Kasumi-1 (cell line): ENCODE measurements around the gene WASHC3.
"Not testable (repeated sequence)": the region's sequence is repeated elsewhere in the genome, so short reads cannot be mapped to it uniquely, and the experiment has no call there.

Experiments
- DNase-seq, 2 experiments: peaks; one replicate each; lab custom pipeline; 2025; lab: John Stamatoyannopoulos, UW

The WASHC3 gene, protein sequence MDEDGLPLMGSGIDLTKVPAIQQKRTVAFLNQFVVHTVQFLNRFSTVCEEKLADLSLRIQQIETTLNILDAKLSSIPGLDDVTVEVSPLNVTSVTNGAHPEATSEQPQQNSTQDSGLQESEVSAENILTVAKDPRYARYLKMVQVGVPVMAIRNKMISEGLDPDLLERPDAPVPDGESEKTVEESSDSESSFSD

DNA sequence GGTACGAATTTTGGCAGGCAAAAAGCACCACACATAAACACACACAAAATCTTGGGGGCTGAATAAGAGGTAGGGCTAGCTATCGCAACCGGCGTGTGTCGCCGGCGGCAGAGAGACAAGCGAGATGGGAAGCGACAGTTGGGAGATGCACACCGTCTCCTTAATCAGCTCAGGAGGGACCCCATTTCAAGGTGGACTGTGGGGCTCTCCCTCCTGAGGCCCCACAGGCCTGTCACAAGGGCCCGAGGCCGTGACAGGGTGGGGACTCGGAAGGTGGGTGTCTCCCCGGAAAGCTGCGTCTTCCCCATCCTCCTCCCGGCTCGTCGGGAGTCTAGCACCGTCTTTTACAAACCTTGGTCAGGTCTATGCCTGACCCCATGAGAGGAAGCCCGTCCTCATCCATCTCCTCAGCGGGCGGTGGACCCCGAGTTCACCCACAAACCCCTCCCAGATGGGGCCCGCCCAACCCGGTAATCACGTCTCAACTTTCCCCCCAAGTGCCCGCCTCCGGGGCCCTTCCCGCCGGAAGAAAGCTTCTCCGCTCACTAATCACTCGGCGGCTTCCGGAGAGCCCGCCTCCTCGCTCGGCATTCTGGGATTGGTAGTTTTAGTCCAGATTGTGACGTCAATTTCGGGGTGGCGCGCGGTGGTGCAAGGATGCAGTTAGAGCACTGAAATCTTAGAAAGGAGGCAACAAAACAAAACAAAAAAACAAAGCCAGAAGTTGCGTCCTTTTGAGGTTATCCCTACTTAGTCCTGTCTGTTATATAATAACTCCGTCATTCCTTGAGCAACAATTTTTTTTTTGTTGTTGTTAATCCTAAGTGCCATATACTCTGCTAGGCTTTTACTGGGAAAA, at the start of gene WASHC3:
TSS of gene WASHC3 (minus strand) at position 432 of the 859 bp plus-strand sequence. CDS start at position 403, 29 bp downstream.
- DNase-seq = peak; percentile 96 to 98

DNA sequence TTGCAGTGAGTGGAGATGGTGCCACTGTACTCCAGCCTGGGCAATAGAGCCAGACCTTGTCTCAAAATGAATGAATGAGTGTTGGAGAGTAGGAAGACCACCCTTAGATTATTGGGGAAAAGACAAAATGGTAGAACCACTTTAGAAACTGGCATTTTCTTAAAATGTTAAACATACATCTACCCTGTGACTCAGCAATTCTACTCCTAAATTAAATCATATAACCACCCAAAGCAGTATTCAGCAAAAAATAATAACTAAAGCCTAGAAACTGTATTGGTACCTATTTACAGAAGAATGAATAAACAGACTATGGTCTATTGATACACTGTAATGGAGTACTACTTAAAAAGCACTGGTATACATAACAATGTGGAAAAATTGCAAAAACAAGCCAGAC, 49.0 kb upstream of the WASHC3 start:
- DNase-seq = no peak

DNA sequence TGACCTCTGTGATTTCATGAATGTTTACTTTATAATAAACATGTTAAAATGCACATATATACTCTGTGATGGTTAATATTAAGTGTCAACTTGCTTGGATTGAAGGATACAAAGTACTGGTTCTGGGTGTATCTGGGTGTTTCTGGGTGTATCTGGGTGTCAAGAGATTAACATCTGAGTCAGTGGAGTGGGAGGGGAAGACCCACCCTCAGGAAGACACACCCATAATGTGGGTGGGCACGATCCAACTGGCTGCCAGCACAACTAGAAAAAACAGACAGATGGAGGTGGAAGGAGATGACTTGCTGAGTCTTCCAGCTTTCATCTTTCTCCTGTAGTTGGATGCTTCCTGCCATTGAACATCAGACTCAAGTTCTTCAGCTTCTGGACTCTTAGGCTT, 46.2 kb upstream of the WASHC3 start:
- DNase-seq = no peak

DNA sequence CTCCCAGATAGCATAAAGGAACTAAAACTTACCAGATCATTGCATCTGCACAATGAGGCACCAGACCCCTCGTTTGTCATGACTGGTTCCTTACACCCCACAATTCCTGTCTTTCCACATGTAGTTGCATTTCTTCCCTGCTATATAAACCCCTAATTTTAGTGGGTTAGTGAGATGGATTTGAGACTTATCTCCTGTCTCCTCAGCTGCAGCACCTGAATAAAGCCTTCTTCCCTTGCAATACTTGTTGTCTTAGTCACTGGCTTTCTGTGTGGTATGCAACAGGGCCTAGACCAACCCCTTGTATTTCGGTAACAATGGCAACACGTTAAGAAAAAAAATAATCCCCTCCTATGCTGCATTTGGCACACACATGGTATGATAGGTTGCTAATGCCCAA, 45.1 kb upstream of the WASHC3 start:
- DNase-seq = no peak

DNA sequence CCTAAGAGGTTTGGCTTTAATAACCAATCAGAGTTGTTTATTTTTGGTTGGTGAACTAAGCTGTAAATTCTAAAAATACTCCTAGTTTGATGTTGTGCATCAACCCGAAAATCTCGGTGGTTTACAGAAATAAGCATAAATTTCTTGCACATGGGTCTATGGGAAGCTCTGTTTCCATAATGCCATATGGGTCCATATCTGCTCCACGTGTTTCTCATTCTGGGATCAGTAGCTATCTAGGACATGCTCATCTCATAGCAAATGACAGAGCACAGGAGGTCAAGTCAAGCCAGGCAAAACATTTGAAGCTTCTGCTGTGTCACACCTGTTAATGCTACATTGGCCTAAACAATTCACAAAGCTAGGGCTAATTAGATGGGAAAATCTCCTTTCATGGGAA, 35.1 kb upstream of the WASHC3 start:
- DNase-seq = no peak

DNA sequence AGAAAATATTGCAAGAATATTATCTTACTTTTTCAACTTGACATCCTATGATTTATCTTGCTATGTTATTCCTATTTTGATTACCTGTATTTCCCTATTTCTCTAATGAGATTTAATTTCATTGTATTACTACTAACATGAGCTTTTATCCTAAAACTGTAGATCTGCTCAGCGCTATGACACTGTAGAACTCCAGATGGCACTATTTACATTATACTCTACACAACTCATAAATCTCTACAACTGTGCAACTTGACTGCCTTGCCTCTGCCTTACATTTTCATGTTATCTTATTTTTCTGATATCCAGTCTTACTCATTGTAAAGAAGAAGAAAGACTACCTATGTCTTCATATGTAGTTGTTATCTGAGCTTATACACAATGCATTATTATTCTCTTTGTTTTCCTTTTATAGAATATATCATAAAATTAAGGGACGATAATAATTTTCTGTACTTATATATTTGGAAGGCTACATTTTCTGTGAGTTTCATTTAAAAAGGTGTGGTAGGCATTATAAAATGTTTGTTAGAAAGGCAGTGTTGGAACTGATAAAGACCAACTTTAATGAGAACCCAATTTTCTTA, 34.0 kb upstream of the WASHC3 start:
- DNase-seq = peak; percentile 73 to 82

DNA sequence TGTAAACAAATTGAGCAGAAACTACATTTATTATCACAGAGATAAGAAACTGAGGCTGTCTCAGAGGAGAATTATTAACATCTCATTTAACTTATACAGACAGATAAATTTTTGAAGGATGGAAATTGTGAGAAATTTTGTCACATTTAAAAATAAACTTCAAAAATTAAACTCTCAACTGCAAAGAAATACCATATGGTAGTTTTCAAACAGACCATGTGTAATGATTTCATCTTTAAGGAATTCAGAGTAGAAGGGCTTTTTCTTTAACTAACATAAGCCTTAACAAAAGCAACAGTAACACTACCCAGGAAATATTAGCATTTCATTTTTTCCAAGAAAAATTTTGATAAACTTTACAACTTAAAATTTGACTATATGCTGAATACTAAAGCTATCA, 31.5 kb upstream of the WASHC3 start:
- DNase-seq = no peak

DNA sequence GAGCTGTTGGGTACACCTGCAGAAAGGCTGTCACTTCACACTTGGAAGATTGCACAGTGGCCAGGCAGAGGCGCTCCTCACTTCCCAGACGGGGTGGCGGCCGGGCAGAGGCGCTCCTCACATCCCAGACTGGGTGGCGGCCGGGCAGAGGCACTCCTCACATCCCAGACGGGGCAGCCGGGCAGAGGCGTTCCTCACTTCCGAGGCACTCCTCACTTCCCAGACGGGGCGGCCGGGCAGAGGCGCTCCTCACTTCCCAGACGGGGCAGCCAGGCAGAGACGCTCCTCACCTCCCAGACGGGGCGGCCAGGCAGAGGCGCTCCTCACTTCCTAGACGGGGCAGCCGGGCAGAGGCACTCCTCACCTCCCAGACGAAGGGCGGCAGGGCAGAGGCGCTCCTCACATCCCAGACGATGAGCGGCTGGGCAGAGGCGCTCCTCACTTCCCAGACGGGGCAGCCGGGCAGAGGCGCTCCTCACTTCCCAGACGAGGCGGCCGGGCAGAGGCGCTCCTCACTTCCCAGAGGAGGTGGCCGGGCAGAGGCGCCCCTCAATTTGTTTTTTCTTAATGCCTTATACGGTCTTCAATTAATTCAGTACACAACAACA, 27.5 kb upstream of the WASHC3 start:
- not testable (repeated sequence) for DNase-seq

DNA sequence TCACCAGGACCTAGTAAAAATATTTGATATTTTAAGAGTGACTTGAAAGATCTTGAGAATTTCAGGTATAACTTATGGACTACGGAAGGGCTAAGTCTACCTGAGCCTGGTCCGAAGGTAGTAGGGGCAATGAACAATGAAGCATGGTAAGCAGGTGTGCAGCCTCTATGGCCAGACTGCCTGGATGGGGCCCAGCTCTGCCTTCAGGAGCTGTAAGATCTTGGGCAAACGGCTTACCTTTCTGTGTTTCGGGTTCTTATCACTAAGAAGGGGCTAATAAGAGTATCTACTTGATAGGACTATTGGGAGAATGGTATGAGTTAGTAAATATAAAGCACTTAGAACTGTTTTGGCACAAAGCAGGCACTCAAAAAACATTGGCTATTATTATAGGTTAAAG, 19.1 kb upstream of the WASHC3 start:
- no peak for DNase-seq

DNA sequence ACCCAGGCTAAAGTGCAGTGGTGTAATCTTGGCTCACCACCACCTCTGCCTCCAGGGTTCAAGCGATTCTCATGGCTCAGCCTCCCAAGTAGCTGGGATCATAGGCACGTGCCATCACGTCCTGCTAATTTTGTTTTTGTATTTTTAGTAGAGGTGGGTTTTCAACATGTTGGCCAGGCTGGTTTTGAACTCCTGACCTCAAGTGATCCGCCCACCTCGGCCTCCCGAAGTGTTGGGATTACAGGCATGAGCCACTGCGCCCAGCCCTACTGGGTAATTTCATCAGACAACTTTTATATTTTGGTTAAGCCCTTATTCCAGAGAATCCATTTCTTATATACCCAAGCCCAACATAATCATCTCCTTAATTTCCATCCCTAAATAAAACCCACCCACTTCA, 10.3 kb upstream of the WASHC3 start:
- DNase-seq = not testable (repeated sequence)

DNA sequence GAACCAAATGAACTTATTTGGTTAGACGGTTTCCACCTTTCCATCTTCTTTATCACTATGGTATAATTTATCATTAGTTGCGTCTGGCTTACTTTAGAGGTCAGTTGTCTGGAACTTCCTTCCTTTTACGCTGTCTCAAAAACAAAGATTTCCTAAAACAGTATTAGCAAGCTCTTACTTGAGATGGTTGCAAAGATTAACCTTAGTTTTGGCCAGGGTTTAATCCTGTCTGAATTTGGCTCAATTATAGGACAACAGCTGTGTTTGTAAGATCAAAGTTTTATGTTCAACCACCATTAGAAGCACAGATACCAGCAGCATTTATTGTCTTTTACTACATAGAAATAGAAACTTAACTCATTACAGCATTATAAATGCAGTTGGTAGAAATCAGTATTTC, 7.9 kb upstream of the WASHC3 start:
- DNase-seq = no peak

DNA sequence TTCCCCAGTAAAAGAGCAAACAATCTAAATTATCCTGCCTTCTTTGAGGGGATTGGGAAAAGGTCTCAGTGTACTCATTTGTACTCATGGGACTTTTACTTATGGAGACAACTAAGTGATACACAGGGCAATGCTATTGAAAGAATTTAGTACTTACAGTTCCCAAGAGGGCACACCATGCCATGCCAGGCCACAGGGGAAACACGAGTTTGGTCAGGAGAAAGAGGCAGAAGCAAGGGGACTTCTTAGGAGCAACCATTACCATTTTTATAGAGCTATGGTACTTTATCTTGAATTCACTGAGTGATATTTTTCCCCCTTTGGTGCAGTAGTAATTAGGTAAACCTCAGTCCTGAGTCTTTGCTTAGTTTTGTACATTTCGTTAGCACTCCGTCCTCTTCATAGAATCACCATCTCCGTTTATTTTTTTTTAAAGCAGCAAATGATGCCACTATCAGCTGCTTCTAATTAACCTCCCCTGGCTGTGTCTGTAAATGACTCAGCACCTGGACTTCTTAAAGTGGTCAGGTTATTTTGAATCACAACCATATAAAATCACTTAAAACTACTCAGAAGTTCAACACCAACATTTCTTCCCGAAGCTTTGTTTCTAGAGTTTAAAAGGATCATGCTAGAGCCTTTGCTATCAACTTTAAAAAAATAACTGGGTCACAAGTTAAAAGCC, 5.9 kb upstream of the WASHC3 start:
- no peak for DNase-seq

DNA sequence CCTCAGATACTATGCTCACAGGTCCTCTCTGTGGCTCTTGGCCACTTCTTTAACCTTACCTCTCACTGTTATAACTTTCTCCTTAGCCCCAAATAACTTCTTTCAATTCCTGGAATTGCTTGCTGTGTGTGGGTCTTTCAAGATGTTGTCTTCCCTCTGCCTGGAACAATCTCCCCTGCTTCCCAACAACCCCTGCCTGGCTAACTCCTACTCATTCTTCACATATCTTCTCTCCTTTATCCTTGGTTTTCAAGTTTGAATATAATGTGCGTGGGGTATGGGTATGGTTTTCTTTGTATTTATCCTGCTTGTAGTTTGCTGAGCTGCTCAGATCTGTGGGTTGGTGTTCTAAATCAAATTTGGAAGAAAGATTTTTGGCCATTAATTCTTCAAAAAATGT, 2.7 kb upstream of the WASHC3 start:
- no peak for DNase-seq

DNA sequence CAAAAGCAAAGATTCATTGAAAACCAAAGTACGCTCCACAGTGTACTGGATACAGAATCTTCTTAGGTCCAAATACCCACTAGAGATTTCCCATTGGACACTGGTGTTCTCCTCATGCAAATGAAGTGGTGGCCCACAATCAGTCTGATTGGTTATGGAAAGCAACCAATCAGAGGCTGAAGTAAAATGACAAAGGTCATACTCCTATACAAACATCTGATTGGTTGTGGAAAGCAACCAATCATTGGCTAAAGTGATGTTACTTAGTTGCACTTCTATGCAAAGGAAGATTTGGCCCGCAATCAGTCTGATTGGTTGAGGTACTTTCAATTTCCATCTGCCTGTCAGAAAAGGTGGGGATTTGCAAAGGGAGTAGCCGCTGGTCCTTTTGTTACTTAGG, 1.3 kb upstream of the WASHC3 start:
- DNase-seq = no peak

DNA sequence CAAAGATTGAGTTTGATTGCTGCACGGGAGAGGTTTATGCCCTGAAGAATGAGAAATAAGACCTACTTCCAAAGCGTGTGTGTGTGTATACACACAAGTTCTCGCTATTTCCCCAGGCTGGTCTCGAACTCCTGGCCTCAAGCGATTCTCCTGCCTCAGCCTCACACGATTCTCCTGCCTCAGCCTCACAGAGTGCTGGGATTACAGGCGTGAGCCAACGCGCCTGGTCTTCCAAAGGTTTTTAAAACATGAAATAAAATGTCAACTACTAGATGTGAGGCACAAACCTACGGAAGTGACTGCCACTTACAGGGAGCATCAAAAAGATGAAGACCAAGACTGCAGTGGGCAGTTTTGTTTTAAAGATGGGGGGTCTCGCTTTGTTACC, 622 bp upstream of the WASHC3 start:
- DNase-seq = no peak

DNA sequence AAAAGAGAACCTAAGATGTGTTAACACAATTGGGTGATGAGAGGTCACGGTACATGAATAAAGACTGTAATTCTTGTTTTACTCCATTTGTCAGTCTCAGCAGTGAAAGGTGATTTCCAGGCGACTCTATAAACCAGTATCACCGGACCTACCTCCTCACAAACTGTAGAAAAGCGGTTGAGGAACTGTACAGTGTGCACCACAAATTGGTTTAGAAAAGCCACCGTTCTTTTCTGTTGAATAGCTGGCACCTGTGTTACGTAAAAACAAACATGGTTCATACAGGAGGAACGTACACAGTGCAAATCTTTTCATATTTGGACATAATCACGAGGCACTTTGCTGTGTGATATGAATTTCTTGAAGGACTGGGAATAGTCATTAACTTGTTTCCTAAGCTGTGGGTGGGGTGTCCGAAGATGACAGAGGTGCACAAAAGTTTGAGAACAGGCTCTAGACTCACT, 663 bp downstream of the WASHC3 start:
- DNase-seq = peak; percentile 9 to 28

DNA sequence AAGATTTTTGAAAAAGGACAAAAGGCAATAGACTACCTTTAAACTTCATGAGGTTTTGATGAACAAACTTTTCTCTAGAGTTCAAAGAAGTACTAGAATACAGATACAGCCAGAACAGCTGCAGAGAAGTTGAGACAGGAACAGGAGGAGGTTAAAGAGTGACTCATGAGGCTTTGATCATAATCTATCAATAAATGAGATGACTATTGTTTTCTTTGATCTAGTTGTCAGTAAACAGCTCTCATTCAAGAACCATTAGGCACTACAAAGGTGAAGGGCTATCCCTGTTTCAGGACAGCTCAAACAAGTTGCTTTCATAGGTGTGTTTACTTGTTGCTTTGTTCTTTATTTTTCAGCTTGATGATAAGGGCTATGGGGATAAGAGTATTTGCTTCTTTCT, 2.4 kb downstream of the WASHC3 start:
- DNase-seq = no peak

DNA sequence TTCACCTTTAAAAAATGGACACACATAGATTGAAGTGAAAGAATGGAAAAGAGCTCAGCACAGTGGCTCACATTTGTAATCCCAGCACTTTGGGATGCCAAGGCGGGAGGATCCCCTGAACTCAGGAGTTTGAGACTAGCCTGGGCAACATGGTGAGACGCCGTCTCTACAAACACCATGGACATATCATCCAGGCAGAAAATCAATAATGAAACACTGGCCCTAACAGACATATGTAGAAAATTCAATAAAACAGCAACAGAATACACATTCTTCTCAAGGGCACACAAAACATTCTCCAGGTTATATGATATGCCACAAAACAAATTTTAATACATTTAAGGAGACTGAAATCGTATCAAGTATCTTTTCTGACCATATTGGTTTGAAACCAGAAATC, 7.4 kb downstream of the WASHC3 start:
- DNase-seq = no peak

DNA sequence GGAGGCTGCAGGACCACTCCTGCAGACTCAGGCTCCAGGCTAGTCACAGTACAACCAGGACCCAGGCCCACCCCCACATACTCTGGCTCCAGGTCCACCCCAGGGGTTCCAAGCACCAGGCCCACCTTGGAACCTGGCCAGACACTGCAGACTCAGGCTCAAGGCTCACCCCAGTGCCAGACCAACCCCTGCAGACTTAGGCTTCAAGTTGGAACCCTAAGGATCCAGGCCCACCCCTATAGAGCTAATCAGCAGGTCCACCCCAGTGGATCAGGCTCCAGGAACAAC, 8.8 kb downstream of the WASHC3 start:
- DNase-seq = no peak

DNA sequence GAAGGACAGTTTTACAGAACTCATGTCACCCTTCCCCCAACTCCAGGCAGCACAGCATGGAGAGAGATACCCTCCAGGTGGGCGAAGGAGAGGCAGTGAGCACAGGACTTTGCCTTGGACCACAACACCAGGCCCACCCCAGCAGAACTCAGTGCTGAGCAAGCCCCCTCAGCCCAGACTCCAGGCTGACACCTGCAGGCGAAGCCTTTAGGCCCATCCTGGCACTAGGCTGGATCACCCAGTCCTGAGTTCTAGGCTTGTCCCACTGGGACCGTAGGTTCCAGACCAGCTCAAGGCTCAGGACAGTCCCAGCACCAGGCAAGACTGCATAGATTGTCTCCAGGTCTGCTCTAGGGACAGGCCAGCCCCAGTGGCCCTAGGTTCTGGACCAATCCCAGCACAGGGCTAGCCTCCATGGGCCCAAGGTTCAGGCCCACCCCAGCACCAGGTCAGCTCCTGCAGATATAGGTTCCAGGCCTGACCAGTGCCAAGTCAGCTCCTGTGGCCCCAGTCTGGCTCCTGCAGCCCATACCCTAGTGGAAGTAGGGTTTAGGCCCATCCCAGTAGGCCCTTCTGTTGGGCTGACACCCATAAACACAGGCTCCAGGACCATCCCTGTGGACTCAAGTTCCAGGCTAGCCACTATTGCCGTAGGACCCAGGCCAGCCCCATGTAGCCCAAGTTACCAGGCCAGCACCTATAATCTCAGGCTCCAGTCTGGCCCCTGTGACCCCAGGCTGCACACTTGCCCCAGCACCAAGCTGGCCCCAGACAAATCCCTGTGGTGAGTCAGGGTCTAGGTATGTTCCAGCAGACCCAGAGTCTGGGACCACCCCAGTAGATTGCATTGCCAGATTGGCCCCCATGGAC, 9.4 kb downstream of the WASHC3 start:
- no peak for DNase-seq

DNA sequence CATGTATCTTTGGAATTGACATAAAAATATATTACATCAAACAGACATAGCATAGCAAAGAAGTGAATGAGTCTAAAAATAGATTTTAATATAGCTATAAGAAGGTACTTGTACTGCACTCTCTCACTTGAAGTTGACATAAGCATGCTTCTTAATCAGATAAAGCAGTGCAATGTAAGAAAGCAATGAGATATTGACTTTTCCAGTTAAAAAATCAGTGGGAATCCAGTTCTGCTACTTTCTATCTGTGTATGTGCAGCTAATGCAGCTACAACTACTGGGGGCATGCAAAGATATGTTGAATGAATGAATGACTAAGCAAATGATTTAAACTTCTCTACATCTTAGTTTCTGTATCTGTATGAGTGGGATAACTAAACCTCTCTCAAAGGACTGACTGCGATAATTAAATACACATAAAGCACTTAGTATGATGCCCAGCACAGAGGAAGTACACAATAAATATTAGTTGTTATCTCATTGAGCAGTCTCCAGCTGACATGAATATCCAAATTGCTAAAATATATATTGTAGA, 10.3 kb downstream of the WASHC3 start:
- no peak for DNase-seq
